ENCODE data around the gene SEMA4B.
"Not testable (repeated sequence)": the region's sequence is repeated elsewhere in the genome, so short reads cannot be mapped to it uniquely, and the experiment has no call there.

The SEMA4B gene

GRCh38 chr15:90270502-90271150 is 69.5 kb downstream of the SEMA4B start:
- H3K27ac ChIP-seq (ENCODE audit: low read length), result no peak overlapping the region
- H4K20me1 ChIP-seq (ENCODE audit: insufficient read depth, low read length), result peaks cover 26% of the 10 kb centered on the region
- H3K9me3 ChIP-seq (ENCODE audit: insufficient read depth, low read length), result no peaks in the 10 kb centered on the region
- H2AFZ ChIP-seq (ENCODE audit: low read depth, low read length), result no peak overlapping the region
- H3K4me2 ChIP-seq (ENCODE audit: low read length), result no peak overlapping the region
- TF ChIP-seq CTCF (IDR thresholded peaks at IDR 0.05; ENCODE audit: low read depth, low read length) (no peak), EZH2phosphoT487 (IDR thresholded peaks at IDR 0.05; ENCODE audit: low read depth) (no peak)
- H3K9ac ChIP-seq (ENCODE audit: low read length), result no peak overlapping the region
- no peak overlapping the region for H3K4me3 ChIP-seq (ENCODE audit: low read length)
- H3K36me3 ChIP-seq (replicated peaks; ENCODE audit: low read depth, low read length), result peaks cover 50% of the 10 kb centered on the region
- no peaks in the 10 kb centered on the region for H3K27me3 ChIP-seq (ENCODE audit: low read depth, low read length)
- H3K4me1 ChIP-seq (ENCODE audit: low read length), result peaks cover 8% of the 10 kb centered on the region
- H3K79me2 ChIP-seq (ENCODE audit: low read length), result peaks cover 70% of the 10 kb centered on the region

DNA sequence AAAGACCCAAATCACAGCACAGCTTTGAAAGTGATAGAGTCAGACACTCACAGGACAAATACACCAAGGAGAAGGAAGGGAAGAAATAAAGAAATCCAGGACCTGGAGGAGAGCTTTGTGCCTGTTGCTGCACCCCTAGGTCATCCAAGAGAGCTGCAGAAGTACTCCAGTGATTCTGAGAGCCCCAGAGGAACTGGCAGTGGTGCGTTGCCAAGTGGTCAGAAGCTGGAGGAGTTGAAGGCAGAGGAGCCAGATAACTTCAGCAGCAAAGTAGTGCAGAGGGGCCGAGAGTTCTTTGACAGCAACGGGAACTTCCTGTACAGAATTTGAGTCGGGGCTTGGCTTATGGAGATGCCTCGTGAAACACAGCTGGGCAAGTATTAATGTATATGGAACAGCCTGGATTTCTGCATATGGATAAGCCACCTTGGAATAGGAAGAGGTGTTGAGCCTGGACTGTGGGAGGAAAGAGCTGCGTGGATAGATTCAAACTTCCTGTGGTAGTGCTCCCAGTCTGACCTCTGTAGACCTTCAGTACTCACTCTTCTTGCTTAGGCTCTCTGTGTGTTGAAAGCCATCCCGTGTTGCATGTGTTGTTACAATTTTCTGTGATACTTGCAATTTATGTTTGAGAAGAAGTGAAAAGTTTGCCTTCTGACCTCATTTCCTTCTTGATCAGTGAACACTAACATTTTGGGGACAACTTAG is 70.5 kb downstream of the SEMA4B start:
- Histone ChIP-seq H3K4me3 (ENCODE audit: low read length) (no peak overlapping the region), H3K36me3 (replicated peaks; ENCODE audit: low read depth, low read length) (peaks cover 50% of the 10 kb centered on the region), H3K27me3 (ENCODE audit: low read depth, low read length) (no peaks in the 10 kb centered on the region), H3K9ac (ENCODE audit: low read length) (no peak overlapping the region), H3K4me1 (ENCODE audit: low read length) (peaks cover 8% of the 10 kb centered on the region), H4K20me1 (ENCODE audit: insufficient read depth, low read length) (peaks cover 25% of the 10 kb centered on the region), H3K79me2 (ENCODE audit: low read length) (peaks cover 60% of the 10 kb centered on the region), H2AFZ (ENCODE audit: low read depth, low read length) (no peak overlapping the region), H3K27ac (ENCODE audit: low read length) (no peak overlapping the region), H3K9me3 (ENCODE audit: insufficient read depth, low read length) (no peaks in the 10 kb centered on the region), H3K4me2 (ENCODE audit: low read length) (no peak overlapping the region)
- TF ChIP-seq CTCF (IDR thresholded peaks at IDR 0.05; ENCODE audit: low read depth, low read length), result no peak
- TF ChIP-seq EZH2phosphoT487 (IDR thresholded peaks at IDR 0.05; ENCODE audit: low read depth), result no peak

- H3K79me2 ChIP-seq (ENCODE audit: low read length); H3K9ac ChIP-seq (ENCODE audit: low read length); H3K4me3 ChIP-seq (ENCODE audit: low read length); H3K4me2 ChIP-seq (ENCODE audit: low read length); H3K27me3 ChIP-seq (ENCODE audit: low read depth, low read length); H4K20me1 ChIP-seq (ENCODE audit: insufficient read depth, low read length); H3K4me1 ChIP-seq (ENCODE audit: low read length); H3K36me3 ChIP-seq (replicated peaks; ENCODE audit: low read depth, low read length); H2AFZ ChIP-seq (ENCODE audit: low read depth, low read length); H3K27ac ChIP-seq (ENCODE audit: low read length); H3K9me3 ChIP-seq (ENCODE audit: insufficient read depth, low read length): not testable (repeated sequence)
These were observed 77.3 kb downstream of the SEMA4B start for GRCh38 chr15:90278467-90278866.

Data from OCI-LY3 (cell line).